Activated CD8-positive, alpha-beta memory T cell treated with anti-CD3 and anti-CD28 coated beads for 36 hours (primary cell): ENCODE results near the gene RAB38. TPM values are rescaled to one million over a fixed set of nuclear protein-coding genes. Genes with fewer than 3 reads are reported as not detected.

Source experiments
- CTCF ChIA-PET: fragments of 350-600 bp; sonication (Branson Sonifier 250); formaldehyde crosslinking; loops from one replicate; lab custom pipeline; 2021; ENCODE audit warnings: antibody characterized with exemption; lab: Charles Lee
- POLR2A ChIA-PET: fragments of 350-600 bp; sonication (Branson Sonifier 250); formaldehyde crosslinking; loops from one replicate; lab custom pipeline; 2021; ENCODE audit warnings: antibody characterized with exemption; lab: Charles Lee
- total RNA-seq, 2 experiments: library from RNA; stranded (reverse); gene quantifications; one replicate each; pipeline ENCODE4 v1.2.3, GENCODE V29; 2021

The RAB38 gene
- total RNA-seq, 2 experiments from 2014 or later, result 4.4 to 4.7 TPM

GRCh38 chr11:88173956-88174355 lies 1.3 kb downstream of the RAB38 start:
- POLR2A ChIA-PET, result interaction anchor here (1.3 kb wide), 1 partner anchor 163 kb away, joined by 8 read pairs; the partner anchor contains the start of gene CTSC
- CTCF ChIA-PET, result no interaction called here

GRCh38 chr11:88171982-88172381 lies 3.3 kb downstream of the RAB38 start:
- CTCF ChIA-PET, result no interaction called here
- POLR2A ChIA-PET, result interaction anchor here (0.6 kb wide), 1 partner anchor 147 kb away, joined by 4 read pairs; no protein-coding TSS in a partner anchor

GRCh38 chr11:88170673-88171072 lies 4.6 kb downstream of the RAB38 start:
- ChIA-PET CTCF (no interaction called here), POLR2A (no interaction called here)

GRCh38 chr11:88169881-88170280 lies 5.4 kb downstream of the RAB38 start:
- ChIA-PET POLR2A (no interaction called here), CTCF (no interaction called here)

- ChIA-PET POLR2A (no interaction called here), CTCF (no interaction called here)
Measured at GRCh38 chr11:88169471-88169870, 5.8 kb downstream of the RAB38 start.

- POLR2A ChIA-PET, result no interaction called here
- CTCF ChIA-PET, result no interaction called here
Measured at GRCh38 chr11:88167853-88168252, 7.4 kb downstream of the RAB38 start.

GRCh38 chr11:88164806-88165585 lies 10.2 kb downstream of the RAB38 start:
- ChIA-PET CTCF (no interaction called here), POLR2A (no interaction called here)

GRCh38 chr11:88164320-88164719 lies 10.9 kb downstream of the RAB38 start:
- ChIA-PET CTCF (no interaction called here), POLR2A (no interaction called here)

GRCh38 chr11:88158081-88158480 lies 17.2 kb downstream of the RAB38 start:
- POLR2A ChIA-PET, result no interaction called here
- CTCF ChIA-PET, result no interaction called here

GRCh38 chr11:88157370-88157769 lies 17.9 kb downstream of the RAB38 start:
- ChIA-PET CTCF (no interaction called here), POLR2A (no interaction called here)

- POLR2A ChIA-PET, result no interaction called here
- CTCF ChIA-PET, result no interaction called here
Measured at GRCh38 chr11:88152381-88152780, 22.9 kb downstream of the RAB38 start.

- ChIA-PET CTCF (no interaction called here), POLR2A (no interaction called here)
Measured at GRCh38 chr11:88151709-88152265, 23.5 kb downstream of the RAB38 start.

GRCh38 chr11:88146106-88146505 lies 29.1 kb downstream of the RAB38 start:
- ChIA-PET POLR2A (no interaction called here), CTCF (no interaction called here)

GRCh38 chr11:88139865-88140264 lies 35.4 kb downstream of the RAB38 start:
- ChIA-PET CTCF (interaction anchor here (1.0 kb wide), 1 partner anchor 11 kb away, joined by 3 read pairs; no protein-coding TSS in a partner anchor), POLR2A (no interaction called here)

GRCh38 chr11:88131764-88132470 lies 43.3 kb downstream of the RAB38 start:
- ChIA-PET CTCF (no interaction called here), POLR2A (no interaction called here)

GRCh38 chr11:88122956-88123355 lies 52.3 kb downstream of the RAB38 start:
- POLR2A ChIA-PET, result no interaction called here
- CTCF ChIA-PET, result no interaction called here

GRCh38 chr11:88119561-88119960 lies 55.7 kb downstream of the RAB38 start:
- POLR2A ChIA-PET, result no interaction called here
- CTCF ChIA-PET, result interaction anchor here (0.7 kb wide), 1 partner anchor 312 kb away, joined by 5 read pairs; no protein-coding TSS in a partner anchor

GRCh38 chr11:88117281-88117858 lies 57.9 kb downstream of the RAB38 start:
- POLR2A ChIA-PET, result no interaction called here
- CTCF ChIA-PET, result no interaction called here

GRCh38 chr11:88115828-88116755 lies 59.2 kb downstream of the RAB38 start:
- ChIA-PET CTCF (no interaction called here), POLR2A (no interaction called here)
